ENCODE measurements around the gene COL25A1.

COL25A1 gene

GRCh38 chr4:109291707-109292238 is 10.7 kb downstream of the COL25A1 start:
- no peak for DNase-seq (ENCODE audit: low spot score)

DNA sequence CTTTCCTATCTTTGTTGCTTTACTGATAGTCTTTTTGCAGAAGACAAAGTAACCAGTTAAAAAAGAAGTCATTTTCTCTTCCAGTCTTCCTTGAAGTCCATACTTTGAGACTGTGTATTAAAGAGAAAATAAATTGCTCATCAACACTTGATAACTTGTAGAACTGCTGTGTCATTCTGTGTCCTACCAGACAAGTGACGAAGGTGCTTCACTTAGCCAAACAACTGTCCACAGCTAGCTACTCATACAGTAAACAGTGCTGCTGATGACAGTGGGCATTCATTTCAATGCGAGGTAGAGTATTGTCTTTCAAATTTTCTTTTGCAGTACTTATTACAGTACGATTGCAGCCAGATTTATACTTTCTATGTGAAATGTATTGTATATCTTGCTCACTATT is 11.5 kb downstream of the COL25A1 start:
- DNase-seq (ENCODE audit: low spot score), result no peak

DNA sequence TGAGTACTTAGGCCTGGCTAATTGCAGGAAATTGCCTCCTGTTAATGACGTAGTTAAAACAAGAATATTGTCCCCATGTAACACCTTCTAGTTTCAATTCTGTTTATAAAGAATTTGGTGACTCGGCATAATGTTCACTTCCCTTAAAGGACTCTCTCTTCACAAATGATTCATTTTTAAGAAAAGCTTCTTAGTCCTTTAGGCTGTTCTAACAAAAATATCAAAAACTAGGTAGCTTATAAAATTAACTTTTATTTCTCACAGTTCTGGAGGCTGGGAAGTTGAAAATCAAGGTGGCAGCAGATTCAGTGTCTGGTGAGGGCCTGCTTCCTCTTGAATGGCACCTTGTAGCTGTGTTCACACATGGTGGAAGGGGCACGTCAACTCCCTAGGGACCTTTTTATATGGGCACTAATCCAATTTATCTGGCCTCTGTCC is 23.8 kb downstream of the COL25A1 start:
- no peak for DNase-seq (ENCODE audit: low spot score)

DNA sequence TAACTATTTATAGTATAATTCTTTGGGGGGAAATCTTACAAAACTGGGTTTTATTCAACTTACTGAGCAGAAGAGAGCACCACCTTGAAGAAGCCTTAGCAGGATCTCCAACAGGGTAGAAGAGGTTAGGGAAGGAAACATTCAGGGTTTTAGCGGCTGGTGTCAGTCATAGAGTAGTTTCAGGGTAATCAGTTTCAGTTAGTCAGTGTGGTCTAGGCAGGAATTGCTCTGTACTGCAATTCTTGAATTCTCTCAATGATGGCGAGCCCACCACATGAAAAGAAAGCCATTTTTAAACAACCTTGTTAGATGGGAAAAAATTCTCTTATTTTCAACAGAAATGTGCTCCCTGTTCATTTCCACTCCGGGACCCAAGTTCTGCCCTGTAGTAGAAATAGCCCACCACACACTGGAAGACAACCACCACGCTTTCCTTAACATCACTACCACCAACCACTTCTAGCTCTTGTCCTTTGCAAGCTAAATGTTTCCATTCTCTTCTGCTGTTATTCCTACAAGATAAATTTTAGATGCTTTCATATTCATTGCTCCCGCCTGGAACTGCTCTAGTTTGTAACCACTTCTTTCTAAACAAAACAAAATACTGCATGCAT is 25.9 kb downstream of the COL25A1 start:
- DNase-seq (ENCODE audit: low spot score), result no peak

GRCh38 chr4:109275066-109275745 is 27.3 kb downstream of the COL25A1 start:
- no peak for DNase-seq (ENCODE audit: low spot score)

GRCh38 chr4:109266891-109267290 is 35.6 kb downstream of the COL25A1 start:
- no peak for DNase-seq (ENCODE audit: low spot score)

DNA sequence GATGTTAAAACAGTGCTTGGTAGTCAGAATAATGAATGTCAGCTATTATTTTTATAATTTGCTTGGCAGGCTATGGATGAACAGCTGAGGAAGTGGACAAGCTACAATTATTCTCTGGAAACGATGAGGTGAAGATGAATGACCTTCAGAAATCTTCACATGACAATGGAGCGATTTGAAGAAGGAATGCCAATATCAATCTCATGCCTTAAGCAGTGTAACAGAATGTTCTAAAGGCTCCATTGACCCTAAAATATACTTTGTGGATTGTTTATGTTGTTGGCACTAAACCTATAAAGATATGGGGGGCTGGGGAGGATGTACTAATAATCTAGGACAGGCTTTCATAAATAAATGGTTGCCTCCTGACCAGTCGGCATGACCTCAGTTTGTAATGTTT is 36.2 kb downstream of the COL25A1 start:
- DNase-seq (ENCODE audit: low spot score), result no peak

GRCh38 chr4:109263721-109264120 is 38.7 kb downstream of the COL25A1 start:
- no peak for DNase-seq (ENCODE audit: low spot score)

DNA sequence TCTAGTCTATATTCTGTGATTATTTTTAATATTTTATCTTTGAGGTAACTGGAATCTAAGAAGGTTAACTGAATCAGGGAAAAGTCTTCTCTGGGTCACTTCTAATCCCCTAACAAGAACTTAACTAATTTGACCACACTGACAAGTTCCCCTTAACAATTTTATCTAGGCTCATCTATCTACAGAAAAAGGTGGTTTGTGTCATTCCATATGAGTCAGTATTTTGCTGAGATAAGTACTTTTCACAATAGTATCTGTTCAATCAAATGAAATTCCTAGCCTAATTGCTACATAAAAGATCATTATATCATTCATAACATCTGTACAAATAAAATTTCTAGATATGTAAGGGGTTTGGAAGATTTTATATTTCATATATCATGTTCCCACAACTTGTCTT is 45.6 kb downstream of the COL25A1 start:
- no peak for DNase-seq (ENCODE audit: low spot score)

DNA sequence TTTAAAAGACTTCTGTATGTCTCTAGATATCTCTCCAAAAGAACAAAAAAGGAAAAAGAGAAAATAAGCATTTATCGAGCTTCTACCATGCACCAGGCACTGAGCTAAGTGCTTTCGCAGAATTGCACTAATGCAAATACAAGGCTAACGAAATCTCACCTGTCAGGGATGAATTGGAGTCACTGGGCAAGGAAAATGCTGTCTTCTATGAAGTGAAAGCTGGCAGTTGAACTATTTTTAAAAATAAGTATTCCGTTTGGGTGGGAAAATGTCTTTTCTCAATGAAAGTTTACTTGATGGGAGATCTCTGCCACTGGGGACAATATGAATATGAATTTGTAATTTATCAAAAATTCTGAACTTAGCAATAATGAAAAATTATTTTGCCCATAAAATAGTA is 47.6 kb downstream of the COL25A1 start:
- DNase-seq (ENCODE audit: low spot score), result no peak

DNA sequence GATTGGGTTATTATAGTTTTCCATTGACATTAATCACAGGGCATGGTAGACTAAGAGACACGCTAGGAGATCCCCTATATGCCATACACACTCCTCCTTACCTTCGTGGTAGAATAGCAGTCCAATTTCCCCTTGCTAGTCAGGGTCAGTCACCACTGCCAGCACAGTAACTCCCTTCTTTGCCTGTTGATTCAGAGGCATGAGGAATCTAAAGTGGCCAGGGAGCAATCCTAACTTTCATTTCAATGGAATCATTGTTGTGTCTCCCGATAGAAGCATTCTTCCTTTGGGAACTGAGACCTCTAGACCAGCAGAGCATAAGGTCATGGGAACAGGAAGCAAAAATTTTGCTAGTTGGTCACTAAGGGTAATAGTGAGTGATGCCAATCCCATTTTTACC is 51.1 kb downstream of the COL25A1 start:
- no peak for DNase-seq (ENCODE audit: low spot score)

- no peak for DNase-seq (ENCODE audit: low spot score)
Observed at GRCh38 chr4:109248322-109248900, 54.0 kb downstream of the COL25A1 start.

- DNase-seq (ENCODE audit: low spot score), result no peak
Observed at GRCh38 chr4:109243871-109244270, 58.6 kb downstream of the COL25A1 start.

DNA sequence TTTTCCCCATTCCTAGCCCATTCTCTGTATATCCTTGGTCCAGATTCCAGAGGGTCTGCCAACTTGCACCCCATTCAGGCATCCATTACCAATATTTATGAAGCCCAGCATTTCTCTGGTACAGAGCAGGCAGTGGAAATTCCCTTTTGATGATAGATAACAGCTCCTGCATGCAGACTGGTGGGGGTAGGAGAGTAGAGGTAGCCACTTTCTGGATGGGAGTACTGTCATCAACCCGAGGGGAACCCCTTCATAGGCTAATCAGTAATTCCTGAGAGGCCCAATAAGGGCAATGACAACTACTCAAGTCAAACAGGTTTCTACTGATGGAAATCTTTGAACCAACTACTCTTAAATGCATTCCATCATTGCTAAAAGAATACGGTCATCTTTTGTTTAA is 63.7 kb downstream of the COL25A1 start:
- no peak for DNase-seq (ENCODE audit: low spot score)

DNA sequence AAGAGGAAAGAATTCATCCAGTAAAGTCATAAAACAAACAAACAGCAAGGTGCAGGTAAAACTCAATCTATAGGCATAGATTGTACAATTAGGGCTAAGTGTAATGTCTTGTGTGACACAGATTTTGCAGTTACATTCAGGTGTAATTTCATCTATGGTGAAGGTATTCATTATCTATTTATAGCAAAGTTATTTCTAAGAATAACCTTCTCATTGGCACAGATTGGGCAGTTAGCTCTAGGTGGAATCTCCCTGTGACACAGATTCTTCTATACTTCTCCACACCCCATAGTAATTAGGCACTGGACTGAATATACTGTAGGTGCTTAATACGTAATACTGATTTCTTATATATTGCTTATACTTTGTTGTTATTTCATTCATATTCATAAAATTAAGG is 66.8 kb downstream of the COL25A1 start:
- DNase-seq (ENCODE audit: low spot score), result no peak

DNA sequence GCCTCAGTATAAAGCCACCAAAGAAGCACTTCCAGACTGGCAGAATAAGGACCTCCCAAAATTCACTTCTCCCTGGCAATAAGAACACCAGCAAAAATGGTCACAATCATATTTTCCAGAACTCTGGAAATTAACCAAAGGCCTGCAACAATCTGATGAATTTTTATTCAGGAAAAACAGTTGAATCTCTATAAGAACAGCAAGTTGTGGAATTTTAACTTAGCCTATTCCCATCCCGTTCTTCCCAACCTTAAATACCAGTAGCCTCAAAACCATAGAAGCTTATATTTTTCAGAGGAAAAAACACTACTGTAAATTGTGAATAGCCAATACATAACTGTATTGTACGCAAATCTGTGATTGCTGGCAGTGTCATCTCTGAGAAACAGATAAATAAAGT is 67.9 kb downstream of the COL25A1 start:
- DNase-seq (ENCODE audit: low spot score), result no peak

DNA sequence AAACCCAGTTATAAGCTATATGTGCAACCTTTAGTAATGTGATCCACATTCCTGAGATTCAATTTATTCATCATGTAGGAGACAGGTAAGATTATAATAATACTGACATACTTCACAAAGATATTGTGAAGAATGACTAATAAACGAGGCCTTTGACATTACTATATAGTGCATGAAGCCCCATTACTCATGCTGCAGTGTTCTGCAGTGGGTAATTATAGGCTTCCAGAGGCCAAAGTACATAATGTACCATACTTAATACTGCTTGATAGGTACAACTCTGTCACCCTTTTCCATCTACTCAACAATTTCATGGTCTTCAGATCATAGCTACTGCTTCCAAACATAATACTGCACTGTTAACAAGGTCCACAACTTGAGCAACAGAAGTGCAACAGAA is 68.9 kb downstream of the COL25A1 start:
- DNase-seq (ENCODE audit: low spot score), result no peak

- no peak for DNase-seq (ENCODE audit: low spot score)
Observed at GRCh38 chr4:109232681-109233080, 69.8 kb downstream of the COL25A1 start.

DNA sequence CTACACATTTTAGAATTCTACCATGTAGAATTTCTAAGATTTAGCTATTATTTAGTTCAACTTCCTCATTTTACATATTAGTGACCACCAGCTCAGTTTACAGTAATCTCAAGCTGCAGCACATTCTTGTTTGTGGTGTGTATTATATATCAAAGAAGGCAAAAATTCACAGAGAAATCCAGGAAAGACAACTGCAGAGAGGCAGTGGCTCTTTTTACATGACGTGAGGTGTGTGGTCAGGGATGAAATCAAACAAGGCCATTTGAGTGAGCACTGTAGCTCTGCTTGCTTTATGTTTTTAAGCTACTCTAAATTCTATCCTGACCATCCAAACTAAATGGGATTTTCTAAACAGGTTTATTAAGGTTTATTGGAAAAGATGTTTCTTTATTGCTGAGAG is 71.1 kb downstream of the COL25A1 start:
- no peak for DNase-seq (ENCODE audit: low spot score)

DNA sequence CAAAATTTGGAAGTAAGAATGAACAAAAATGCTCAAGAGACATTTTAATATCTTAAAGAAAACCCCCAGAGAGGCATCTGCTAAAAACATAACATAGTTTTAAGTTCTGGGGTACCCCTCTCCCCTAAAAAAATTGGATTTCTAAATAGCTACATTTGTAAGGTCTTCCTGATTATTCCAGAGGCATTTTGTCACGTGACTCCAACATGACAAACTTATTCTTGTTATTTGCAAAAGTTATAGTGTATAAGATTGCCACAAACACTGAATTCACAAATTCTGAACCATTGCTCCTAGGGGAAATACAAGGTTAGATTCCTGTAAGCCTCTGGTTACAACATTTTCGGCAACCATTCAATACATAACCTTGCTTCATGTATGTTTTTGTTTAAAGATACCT is 73.4 kb downstream of the COL25A1 start:
- DNase-seq (ENCODE audit: low spot score), result no peak

- DNase-seq (ENCODE audit: low spot score), result no peak
Observed at GRCh38 chr4:109218288-109218687, 84.2 kb downstream of the COL25A1 start.

DNA sequence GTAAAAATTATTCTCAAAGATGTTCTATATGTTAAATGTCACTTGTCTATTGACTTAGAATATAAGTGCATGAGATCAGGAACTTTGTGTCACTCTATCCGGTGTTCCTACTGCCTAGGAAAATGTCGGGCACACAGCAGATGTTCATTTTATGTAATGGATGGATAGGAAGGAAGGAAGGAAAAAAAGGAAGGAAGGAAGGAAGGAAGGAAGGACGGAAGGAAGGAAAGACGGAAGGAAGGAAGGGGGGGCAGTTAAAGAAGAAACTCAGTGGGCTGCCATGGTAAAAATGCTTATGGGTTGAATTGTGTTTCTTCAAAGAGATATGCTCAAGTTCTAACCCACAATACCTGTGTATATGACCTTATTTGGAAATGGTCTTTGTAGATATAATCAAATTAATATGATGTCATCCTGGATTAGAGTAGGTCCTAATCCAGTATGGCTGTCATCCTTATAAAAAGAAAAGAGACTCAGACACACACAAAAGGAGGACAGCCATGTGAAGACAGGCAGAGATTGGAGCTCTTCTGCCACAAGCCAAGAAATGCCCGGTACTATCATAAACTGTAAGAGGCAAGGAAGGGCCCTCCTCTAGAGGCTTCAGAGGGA is 86.3 kb downstream of the COL25A1 start:
- no peak for DNase-seq (ENCODE audit: low spot score)

GRCh38 chr4:109215506-109215905 is 87.0 kb downstream of the COL25A1 start:
- no peak for DNase-seq (ENCODE audit: low spot score)
